AG09319 (cell line): ENCODE measurements around the gene NEXN.

Experiments used
- DNase-seq: peaks from one replicate; pipeline ENCODE4 v3.0.0-alpha.2; 2010; ENCODE audit warnings: low read depth; ENCODE audit errors: extremely low read depth
- TF ChIP-seq, protein P1 (sequence below): IDR thresholded peaks from 2 replicates; pipeline ENCODE4 v1.5.1; 2011; ENCODE audit warnings: low read depth, mild to moderate bottlenecking, inconsistent platforms, low read length, moderate library complexity

Gene NEXN

DNA sequence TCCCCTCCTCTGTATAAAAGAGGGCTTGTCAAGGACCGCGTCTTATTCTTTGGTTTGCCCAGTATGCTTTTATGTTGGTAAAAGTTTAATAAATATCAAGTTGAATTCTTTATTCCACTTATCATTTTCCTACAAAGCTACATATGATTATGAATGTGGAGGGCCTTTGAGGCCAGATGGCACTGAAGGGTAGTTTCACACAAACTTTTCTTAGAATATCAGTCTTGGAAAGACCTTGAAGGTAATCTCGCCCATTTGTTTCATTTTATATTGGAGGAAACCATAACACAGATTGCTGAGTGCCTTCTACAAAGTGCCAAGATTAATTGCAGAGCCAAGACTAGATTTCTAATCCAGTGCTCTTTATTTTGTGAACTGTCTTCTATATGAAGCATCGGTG lies 96.2 kb downstream of the NEXN start:
- no peak for DNase-seq
- TF ChIP-seq, protein P1, sequence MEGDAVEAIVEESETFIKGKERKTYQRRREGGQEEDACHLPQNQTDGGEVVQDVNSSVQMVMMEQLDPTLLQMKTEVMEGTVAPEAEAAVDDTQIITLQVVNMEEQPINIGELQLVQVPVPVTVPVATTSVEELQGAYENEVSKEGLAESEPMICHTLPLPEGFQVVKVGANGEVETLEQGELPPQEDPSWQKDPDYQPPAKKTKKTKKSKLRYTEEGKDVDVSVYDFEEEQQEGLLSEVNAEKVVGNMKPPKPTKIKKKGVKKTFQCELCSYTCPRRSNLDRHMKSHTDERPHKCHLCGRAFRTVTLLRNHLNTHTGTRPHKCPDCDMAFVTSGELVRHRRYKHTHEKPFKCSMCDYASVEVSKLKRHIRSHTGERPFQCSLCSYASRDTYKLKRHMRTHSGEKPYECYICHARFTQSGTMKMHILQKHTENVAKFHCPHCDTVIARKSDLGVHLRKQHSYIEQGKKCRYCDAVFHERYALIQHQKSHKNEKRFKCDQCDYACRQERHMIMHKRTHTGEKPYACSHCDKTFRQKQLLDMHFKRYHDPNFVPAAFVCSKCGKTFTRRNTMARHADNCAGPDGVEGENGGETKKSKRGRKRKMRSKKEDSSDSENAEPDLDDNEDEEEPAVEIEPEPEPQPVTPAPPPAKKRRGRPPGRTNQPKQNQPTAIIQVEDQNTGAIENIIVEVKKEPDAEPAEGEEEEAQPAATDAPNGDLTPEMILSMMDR, result no peak

DNA sequence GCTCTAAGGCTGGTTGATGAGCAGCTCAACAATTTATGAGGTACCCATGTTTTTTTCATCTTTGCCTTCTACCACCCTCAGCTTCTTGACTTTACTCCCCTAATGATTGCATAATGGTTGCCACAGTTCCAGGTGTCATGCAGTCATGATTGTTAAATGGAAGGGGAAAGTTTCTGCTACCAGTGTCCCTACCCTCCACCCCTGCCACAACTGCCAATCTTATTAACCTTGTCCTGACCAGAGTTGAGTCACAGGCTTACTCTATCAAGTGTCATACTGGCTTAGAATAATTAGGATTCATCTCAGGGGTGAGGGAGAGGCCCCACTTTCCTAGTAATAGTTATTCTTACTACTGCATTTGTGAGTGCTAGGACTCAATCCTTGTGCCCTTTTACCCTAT lies 98.4 kb downstream of the NEXN start:
- TF ChIP-seq, protein P1, result no peak
- no peak for DNase-seq

DNA sequence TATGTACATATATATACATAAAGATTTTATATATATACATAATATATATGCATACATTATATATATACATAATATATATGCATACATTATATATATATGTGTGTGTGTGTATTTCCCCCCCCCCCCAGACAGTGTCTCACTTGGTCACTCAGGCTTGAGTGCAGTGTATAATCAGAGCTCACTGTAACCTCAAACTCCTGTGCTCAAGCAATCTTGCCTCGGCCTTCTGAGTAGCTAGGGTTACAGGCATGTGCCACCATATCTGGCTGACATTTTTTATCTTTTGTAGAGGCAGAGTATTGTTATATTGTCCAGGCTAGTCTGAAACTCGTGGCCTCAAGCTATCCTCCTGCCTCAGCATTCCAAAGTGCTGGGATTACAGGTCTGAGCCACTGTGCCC lies 99.5 kb downstream of the NEXN start:
- DNase-seq, result no peak
- TF ChIP-seq, protein P1, result no peak

DNA sequence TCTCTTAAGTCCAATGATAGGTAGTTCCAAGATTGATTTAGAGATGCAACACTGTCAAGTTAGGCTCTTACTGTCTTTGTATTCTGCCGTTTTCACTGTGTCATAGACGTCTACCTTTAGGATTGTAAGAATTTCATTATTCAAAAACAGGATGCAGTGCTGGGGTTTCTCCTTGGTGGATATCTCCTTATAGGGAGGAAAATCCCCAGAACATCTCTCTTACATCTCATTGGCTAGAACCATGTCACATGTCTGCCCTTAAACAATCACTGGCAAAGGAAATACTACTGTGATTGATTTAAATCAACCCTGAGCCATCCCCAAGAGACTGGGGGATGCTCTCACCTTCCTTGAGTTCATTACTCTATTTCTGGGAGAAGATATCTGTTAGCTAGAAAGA lies 101.3 kb downstream of the NEXN start:
- no peak for DNase-seq
- TF ChIP-seq, protein P1, result no peak

DNA sequence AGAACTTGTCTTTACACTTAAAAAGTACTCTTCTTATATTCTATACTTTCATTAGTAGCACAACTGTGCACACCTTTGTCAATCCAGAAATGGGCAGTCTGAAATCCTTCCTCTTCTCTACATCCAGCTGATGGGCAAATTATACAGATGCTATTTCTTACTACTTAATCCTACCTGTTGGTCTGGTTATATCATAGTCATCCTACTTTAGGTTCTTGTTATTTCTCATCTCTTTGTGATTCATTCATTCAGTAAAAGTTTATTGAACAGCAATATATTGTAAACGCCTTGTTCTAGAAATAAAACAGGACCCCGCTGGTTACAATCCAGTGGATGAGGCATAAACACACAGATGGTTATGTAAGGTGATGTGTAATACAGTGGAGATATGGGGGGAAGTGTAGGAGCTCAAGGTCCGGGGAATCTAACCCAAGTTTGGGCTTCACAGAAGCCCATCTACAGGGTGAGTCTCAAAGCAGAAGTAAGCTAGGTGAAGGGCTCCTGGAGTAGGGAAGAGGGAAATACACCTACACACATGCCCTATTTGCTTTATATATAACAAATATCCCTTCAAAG lies 102.3 kb downstream of the NEXN start:
- DNase-seq, result no peak
- TF ChIP-seq, protein P1, result no peak

DNA sequence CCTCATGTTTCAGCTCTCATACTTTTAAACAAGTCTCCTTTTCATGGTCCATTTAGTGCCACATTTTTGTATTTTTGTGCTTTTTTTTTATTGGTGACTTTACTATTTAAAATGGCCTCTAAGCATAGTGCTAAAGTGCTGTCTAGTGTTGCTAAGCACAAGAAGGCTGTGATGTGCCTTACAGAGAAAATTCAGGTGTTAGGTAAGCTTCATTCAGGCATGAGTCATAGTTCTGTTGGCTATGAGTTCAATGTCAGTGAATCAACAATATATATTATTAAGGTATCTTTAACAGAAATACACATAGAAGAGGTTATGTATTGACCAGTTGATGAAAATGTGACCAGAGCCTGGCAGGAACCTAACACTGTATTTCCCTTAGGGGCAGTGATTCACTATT lies 103.2 kb downstream of the NEXN start:
- no peak for DNase-seq
- TF ChIP-seq, protein P1, result no peak
